MG63 (cell line): ENCODE data around the gene GAL3ST2. TPM values are rescaled to one million over a fixed set of nuclear protein-coding genes. Genes with fewer than 3 reads are reported as not detected.
"Not testable (repeated sequence)": the region's sequence is repeated elsewhere in the genome, so short reads cannot be mapped to it uniquely, and the experiment has no call there.

ENCODE experiments used
- DNase-seq: peaks from one replicate; pipeline ENCODE4 v3.0.0-alpha.2; 2020
- H3K27me3 ChIP-seq: fragments of 250-450 bp; sonication (Bioruptor Pico); 2 replicates; pipeline ENCODE4 v1.5.1; 2020; ENCODE audit warnings: mild to moderate bottlenecking, moderate library complexity
- H3K36me3 ChIP-seq: fragments of 250-450 bp; sonication (Bioruptor Pico); 2 replicates; pipeline ENCODE4 v1.5.1; 2020; ENCODE audit warnings: mild to moderate bottlenecking, moderate library complexity
- H3K4me3 ChIP-seq: fragments of 250-450 bp; sonication (Bioruptor Pico); 2 replicates; pipeline ENCODE4 v1.5.1; 2020; ENCODE audit warnings: mild to moderate bottlenecking, moderate library complexity
- H3K9me3 ChIP-seq: fragments of 250-450 bp; sonication (Bioruptor Pico); 2 replicates; pipeline ENCODE4 v1.5.1; 2020; ENCODE audit warnings: mild to moderate bottlenecking, moderate library complexity
- total RNA-seq: library from RNA; depleted of rRNA; stranded (reverse); fragments of >200 nt; shearing (Covaris generic); gene quantifications from 2 replicates; pipeline ENCODE4 v1.2.3, GENCODE V29; 2014; ENCODE audit warnings: low replicate concordance

The GAL3ST2 gene
- total RNA-seq, 1 experiment from 2014 or later: 1.7 TPM

DNA sequence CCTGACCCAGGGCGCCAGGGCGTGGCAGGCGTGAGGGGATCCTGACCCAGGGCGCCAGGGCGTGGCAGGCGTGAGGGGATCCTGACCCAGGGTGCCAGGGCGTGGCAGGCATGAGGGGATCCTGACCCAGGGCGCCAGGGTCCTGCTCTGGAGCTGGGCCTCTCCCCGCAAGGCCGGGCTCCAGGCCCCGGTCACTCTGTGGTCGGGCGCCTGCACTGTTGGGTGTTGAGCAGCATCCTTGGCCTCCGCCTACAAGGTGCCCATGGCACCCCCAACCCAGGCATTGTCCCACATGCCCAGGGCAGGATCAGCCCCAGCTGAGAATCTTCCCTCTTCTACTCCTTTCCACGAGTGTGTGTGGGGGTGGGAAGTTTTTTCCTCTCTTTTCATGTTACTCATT is 33.6 kb upstream of the GAL3ST2 start:
- not testable (repeated sequence) for H3K9me3 ChIP-seq, H3K27me3 ChIP-seq, DNase-seq, H3K4me3 ChIP-seq
- H3K36me3 ChIP-seq: peaks cover 44% of the 10 kb centered on the region

DNA sequence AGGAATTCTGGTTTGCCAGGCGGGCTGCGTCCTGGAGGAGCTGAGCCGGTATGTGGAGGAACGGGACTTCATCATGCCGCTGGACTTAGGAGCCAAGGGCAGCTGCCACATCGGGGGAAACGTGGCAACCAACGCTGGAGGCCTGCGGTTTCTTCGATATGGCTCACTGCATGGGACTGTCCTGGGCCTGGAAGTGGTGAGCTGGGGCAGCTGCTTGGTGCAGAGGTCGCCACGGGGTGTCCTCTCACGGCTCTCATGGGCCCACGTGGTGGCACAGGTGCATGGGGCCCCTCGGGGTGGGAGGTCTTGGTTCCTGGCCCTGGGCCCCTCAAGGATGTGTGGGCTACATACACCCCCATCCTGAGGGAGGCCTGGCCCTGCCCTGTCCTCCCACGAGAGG is 33.0 kb upstream of the GAL3ST2 start:
- peaks cover 40% of the 10 kb centered on the region for H3K36me3 ChIP-seq
- no peaks in the 10 kb centered on the region for H3K27me3 ChIP-seq
- no peak overlapping the region for H3K4me3 ChIP-seq
- DNase-seq: no peak
- H3K9me3 ChIP-seq: no peaks in the 10 kb centered on the region

DNA sequence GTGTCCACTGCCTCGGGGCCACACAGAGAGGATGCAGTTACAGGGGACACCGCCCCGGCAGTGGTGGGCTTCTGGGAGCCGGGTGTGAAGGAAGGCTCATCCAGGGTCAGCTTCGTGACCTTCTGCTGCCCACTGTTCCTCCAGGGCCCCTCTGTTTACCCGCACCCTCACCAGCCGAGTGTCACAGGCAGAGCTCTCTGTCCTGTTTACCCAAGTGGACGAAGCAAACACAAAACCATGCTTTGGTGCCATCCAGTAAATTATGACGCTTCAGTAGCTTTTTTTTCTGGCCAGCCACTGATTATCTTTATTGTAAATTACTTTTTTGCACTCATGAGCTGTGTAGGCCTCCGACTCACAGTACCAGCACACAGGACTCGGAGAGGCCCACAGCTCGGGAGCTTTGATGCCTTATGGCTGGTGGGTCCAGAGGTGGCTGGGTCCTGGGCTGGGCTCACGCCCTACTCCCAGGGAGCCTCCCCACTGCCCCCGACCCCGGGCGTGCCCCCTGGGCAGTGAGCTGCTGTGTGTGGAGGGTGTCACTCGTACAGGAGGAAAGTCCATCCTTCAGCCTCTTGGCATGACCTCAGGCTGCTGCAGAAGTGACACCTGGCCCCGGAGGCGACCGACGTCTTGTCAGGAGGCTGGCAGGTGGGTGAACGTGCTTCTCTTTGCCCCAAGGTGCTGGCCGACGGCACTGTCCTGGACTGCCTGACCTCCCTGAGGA is 32.4 kb upstream of the GAL3ST2 start:
- Histone ChIP-seq H3K9me3 (no peaks in the 10 kb centered on the region), H3K4me3 (no peak overlapping the region), H3K27me3 (no peaks in the 10 kb centered on the region), H3K36me3 (peaks cover 40% of the 10 kb centered on the region)
- no peak for DNase-seq

- peaks cover 31% of the 10 kb centered on the region for H3K36me3 ChIP-seq
- DNase-seq: no peak
- no peaks in the 10 kb centered on the region for H3K9me3 ChIP-seq
- H3K4me3 ChIP-seq: no peak overlapping the region
- H3K27me3 ChIP-seq: no peaks in the 10 kb centered on the region
Observed at GRCh38 chr2:241745276-241745675, 31.3 kb upstream of the GAL3ST2 start.

- no peaks in the 10 kb centered on the region for H3K9me3 ChIP-seq
- DNase-seq: no peak
- no peak overlapping the region for H3K4me3 ChIP-seq
- H3K27me3 ChIP-seq: no peaks in the 10 kb centered on the region
- peaks cover 38% of the 10 kb centered on the region for H3K36me3 ChIP-seq
Observed at GRCh38 chr2:241746084-241746483, 30.5 kb upstream of the GAL3ST2 start.

- no peaks in the 10 kb centered on the region for H3K27me3 ChIP-seq
- H3K9me3 ChIP-seq: no peaks in the 10 kb centered on the region
- no peak overlapping the region for H3K4me3 ChIP-seq
- H3K36me3 ChIP-seq: peaks cover 38% of the 10 kb centered on the region
- no peak for DNase-seq
Observed at GRCh38 chr2:241748468-241749256, 28.0 kb upstream of the GAL3ST2 start.

- Histone ChIP-seq H3K9me3 (no peaks in the 10 kb centered on the region), H3K4me3 (no peak overlapping the region), H3K36me3 (peaks cover 22% of the 10 kb centered on the region), H3K27me3 (no peaks in the 10 kb centered on the region)
- DNase-seq: no peak
Observed at GRCh38 chr2:241750076-241750840, 26.4 kb upstream of the GAL3ST2 start.

DNA sequence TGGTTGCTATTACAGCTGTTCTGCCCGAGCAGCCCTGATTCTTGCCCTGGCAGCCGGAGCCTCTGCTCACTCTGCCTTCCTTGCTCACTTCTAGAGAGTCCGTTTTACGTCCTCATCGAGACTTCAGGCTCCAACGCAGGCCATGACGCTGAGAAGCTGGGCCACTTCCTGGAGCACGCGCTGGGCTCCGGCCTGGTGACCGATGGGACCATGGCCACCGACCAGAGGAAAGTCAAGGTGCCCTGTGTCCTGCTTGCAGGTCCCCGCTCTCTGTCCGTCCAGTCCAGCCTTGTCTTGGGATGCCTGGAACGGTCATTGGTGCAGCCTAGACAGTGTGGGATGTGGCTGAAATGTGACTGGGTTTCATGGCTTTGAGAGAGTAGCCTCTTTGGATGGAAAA is 25.5 kb upstream of the GAL3ST2 start:
- no peak overlapping the region for H3K4me3 ChIP-seq
- no peak for DNase-seq
- H3K27me3 ChIP-seq: no peaks in the 10 kb centered on the region
- H3K9me3 ChIP-seq: no peaks in the 10 kb centered on the region
- H3K36me3 ChIP-seq: peaks cover 14% of the 10 kb centered on the region

DNA sequence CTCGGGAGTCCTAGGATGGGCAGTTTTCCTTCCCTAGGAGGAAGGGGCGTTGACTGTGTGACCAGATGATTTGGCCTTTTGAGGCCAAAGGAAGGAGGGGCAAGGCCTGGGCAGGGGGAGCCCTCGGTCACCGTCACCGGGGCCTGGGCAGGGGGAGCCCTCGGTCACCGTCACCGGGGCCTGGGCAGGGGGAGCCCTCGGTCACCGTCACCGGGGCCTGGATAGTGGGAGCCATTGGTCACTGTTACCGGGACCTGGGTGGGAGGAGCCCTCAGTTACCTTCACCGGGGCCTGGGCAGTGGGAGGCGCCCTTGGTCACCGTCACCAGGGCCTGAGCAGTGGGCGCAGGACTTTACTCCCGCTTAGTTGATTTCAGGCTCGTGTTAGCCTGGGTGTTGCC is 24.8 kb upstream of the GAL3ST2 start:
- Histone ChIP-seq H3K36me3 (peaks cover 15% of the 10 kb centered on the region), H3K4me3 (no peak overlapping the region), H3K27me3 (no peaks in the 10 kb centered on the region), H3K9me3 (no peaks in the 10 kb centered on the region)
- DNase-seq: no peak

- Histone ChIP-seq H3K36me3 (peaks cover 17% of the 10 kb centered on the region), H3K27me3 (no peaks in the 10 kb centered on the region)
- no peak for DNase-seq
Observed at GRCh38 chr2:241752253-241752652, 24.4 kb upstream of the GAL3ST2 start.

DNA sequence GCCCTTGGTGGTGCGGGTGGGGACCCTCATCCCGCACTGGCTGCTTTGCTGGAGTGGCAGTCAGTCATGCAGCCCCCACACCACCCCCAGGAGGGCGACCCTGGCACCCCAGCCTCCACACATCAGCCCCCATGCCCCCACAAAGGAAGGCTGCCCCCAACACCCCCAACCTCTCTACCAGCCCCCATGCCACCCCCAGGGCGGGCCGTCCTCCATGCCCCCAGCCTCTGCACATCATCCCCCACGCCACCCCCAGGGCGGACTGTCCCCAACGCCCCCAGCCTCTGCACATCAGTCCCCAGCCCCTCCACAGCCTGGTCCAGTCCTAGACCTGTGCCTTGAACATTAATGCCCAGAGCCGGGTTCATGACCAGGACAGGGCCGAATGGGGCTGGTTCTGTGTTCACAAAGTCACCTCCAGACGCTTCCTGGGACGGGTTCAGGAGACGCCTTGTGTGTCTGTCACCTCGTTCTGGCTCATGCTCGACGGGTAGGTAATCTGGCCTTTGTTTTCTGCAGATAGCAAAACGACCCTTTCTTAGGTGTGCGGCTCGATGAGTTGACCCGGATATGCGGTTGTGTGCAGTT is 23.8 kb upstream of the GAL3ST2 start:
- H3K36me3 ChIP-seq: peaks cover 17% of the 10 kb centered on the region
- H3K4me3 ChIP-seq: no peak overlapping the region
- no peaks in the 10 kb centered on the region for H3K27me3 ChIP-seq
- DNase-seq: no peak
- H3K9me3 ChIP-seq: no peaks in the 10 kb centered on the region

More at GRCh38 chr2:241752253-241752652, 24.4 kb upstream of the GAL3ST2 start:
- Histone ChIP-seq H3K9me3 (no peaks in the 10 kb centered on the region), H3K4me3 (no peak overlapping the region)

DNA sequence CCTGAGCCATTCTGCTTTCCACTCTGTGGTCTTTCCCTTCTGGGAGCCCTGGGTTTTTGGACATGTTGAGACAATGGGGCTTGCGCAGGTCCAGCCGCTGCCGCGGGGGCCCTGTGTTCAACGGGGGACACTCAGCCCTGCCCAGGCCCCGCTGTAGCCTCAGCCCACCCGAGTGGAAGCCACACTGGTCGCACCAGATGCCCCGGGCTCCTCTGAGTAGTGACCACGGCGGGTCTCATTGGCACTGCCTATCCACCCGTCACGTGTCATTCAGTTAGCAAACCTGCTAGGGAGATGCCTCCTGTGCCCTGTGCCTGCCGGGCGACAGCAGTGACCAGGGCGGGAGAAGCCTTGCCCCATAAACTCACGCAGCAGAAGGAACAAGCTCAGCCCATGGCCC is 23.1 kb upstream of the GAL3ST2 start:
- H3K27me3 ChIP-seq: no peaks in the 10 kb centered on the region
- H3K4me3 ChIP-seq: no peak overlapping the region
- peaks cover 17% of the 10 kb centered on the region for H3K36me3 ChIP-seq
- no peaks in the 10 kb centered on the region for H3K9me3 ChIP-seq
- DNase-seq: no peak

DNA sequence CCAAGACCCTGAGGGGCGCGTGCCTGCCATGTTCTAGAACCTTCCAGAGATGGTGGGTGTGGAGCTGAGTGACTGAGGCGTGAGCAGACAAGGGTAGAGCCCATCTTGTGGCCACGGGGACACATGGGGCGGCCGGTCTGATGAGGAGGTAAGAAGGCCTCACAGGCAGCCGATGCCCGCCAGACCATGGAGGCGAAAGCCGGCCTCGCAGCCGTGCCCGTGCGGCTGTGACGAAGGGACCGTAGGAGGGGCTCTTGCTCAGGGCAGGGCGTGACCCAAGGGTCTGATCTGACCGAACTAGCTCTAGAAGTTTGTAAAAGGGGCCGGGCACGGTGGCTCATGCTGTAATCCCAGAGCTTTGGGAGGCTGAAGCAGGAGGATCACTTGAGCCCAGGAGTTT is 22.6 kb upstream of the GAL3ST2 start:
- DNase-seq: no peak
- Histone ChIP-seq H3K36me3 (peaks cover 18% of the 10 kb centered on the region), H3K27me3 (no peaks in the 10 kb centered on the region), H3K9me3 (no peaks in the 10 kb centered on the region), H3K4me3 (no peak overlapping the region)

- H3K27me3 ChIP-seq: no peaks in the 10 kb centered on the region
- no peak overlapping the region for H3K4me3 ChIP-seq
- peaks cover 26% of the 10 kb centered on the region for H3K36me3 ChIP-seq
- DNase-seq: no peak
- H3K9me3 ChIP-seq: no peaks in the 10 kb centered on the region
Observed at GRCh38 chr2:241755166-241755565, 21.5 kb upstream of the GAL3ST2 start.

DNA sequence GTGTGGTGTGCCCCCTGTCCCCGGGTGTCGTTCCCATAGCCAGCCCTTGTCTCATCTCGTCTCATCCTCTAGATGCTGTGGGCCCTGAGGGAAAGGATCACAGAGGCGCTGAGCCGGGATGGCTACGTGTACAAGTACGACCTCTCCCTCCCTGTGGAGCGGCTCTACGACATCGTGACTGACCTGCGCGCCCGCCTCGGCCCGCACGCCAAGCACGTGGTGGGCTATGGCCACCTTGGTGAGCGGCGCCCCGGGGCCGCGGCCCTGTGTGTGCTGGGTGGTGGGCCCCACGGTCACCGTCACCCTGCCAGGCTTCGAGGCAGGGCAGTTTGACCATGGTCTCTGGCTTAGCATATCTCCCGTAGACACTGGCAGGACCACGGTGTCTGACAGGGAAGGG is 20.8 kb upstream of the GAL3ST2 start:
- H3K4me3 ChIP-seq: no peak overlapping the region
- no peak for DNase-seq
- peaks cover 25% of the 10 kb centered on the region for H3K36me3 ChIP-seq
- H3K9me3 ChIP-seq: no peaks in the 10 kb centered on the region
- no peaks in the 10 kb centered on the region for H3K27me3 ChIP-seq

DNA sequence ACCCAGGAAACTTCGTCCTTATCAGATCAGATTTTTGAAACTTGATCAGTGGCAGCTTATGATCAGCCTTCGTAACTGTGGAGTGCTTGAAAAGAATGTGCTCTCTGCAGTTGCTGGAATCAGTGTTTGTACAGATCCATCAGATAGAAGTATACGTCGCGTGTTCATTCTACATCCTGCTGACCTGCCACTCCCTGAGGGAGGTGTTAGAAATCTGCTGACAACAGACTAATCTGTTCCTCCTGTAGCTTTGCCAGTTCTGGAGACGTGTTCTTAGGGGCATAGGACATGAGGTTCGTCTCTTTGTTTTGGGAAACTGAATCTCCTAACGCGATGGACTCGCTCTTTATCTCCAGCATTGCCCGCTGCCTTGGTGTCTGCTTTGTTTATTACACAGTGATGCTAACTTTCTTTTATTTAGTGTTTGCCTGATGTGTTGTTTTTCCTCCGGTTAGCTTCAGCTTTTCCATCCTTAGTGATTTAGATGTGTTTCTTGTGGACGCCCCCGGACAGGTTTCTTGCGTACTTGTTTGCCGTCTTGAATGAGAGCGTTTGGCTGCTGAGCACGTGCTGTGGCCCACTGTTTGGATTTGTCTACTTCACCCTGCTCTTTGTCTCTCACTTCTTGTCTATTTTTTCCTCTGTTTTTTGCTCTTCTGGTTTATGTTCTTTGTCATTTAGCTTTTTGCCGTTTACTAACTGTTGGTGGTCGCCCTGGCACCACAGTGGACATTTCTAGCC is 17.4 kb upstream of the GAL3ST2 start:
- DNase-seq: no peak
- no peaks in the 10 kb centered on the region for H3K9me3 ChIP-seq
- H3K27me3 ChIP-seq: no peaks in the 10 kb centered on the region
- peaks cover 19% of the 10 kb centered on the region for H3K36me3 ChIP-seq
- H3K4me3 ChIP-seq: no peak overlapping the region
